Ovary (tissue), 3 donors: ENCODE results near the gene NCAM1.

Experiments
- POLR2A ChIP-seq: fragments of 450-650 bp; IDR thresholded peaks from one replicate; pipeline ENCODE4 v1.6.1; 2017; ENCODE audit warnings: antibody characterized with exemption, mild to moderate bottlenecking, moderate library complexity
- TF ChIP-seq, protein P1 (sequence below), 3 donors: fragments of 450-650 bp in 2 of 3; fragments of 200-600 bp in 1 of 3; IDR thresholded peaks; one replicate each; pipeline versions ENCODE4 v1.5.1 to v1.8.0; 2016 to 2022; ENCODE audit warnings: antibody characterized with exemption in 3 of 3, mild to moderate bottlenecking in 1 of 3
- donor health status: DM: no; HTN: no; CAD: no.

DNA sequence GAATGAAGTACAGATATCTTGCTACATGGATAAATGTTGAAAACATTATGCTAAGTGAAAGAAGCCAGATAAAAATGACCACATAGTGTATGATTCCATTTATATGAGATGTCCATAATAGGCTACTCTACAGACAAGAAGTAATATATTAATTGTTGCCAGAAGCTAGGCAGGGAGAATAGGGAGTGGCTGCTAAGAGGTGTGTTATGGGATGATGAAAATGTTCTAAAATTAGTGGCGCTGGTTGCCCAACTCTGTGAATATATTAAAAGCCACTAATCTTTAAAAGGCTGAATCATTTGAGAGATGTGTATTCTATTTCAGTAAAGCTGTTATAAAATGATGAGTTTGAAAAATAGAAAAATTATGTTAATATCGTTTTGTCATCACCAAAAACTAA lies 144.4 kb downstream of the NCAM1 start:
- TF ChIP-seq, protein P1, sequence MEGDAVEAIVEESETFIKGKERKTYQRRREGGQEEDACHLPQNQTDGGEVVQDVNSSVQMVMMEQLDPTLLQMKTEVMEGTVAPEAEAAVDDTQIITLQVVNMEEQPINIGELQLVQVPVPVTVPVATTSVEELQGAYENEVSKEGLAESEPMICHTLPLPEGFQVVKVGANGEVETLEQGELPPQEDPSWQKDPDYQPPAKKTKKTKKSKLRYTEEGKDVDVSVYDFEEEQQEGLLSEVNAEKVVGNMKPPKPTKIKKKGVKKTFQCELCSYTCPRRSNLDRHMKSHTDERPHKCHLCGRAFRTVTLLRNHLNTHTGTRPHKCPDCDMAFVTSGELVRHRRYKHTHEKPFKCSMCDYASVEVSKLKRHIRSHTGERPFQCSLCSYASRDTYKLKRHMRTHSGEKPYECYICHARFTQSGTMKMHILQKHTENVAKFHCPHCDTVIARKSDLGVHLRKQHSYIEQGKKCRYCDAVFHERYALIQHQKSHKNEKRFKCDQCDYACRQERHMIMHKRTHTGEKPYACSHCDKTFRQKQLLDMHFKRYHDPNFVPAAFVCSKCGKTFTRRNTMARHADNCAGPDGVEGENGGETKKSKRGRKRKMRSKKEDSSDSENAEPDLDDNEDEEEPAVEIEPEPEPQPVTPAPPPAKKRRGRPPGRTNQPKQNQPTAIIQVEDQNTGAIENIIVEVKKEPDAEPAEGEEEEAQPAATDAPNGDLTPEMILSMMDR (IDR thresholded peaks at IDR 0.05), result no peak
- TF ChIP-seq POLR2A, result no peak
